HG03097 (cell line): ENCODE results near the gene PSPC1.

ENCODE experiments used
- ATAC-seq: cut with Tn5 transposase; IDR thresholded peaks from one replicate; pipeline ENCODE4 v1.9.1; 2021; ENCODE audit not compliant: unreplicated experiment, low FRiP score

PSPC1 gene

DNA sequence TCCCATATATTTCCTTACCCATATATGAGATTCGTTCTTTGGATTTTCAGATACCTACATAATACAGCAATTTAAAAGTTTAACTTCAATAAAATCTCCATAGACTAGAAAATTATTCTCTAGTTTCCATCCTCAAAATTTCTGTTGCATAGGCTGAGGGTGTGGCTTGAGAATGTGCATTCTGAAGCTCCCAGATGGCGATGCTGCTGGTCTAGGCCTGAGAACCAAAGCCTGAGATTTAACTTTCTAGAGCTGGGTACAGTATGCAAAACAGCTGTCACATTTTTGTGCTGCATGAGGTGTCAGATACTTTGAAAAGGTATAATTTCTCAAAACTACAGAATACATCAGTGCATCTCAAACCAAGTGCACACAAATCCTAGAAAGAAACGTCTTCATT lies 106.6 kb downstream of the PSPC1 start:
- ATAC-seq, result no peak

DNA sequence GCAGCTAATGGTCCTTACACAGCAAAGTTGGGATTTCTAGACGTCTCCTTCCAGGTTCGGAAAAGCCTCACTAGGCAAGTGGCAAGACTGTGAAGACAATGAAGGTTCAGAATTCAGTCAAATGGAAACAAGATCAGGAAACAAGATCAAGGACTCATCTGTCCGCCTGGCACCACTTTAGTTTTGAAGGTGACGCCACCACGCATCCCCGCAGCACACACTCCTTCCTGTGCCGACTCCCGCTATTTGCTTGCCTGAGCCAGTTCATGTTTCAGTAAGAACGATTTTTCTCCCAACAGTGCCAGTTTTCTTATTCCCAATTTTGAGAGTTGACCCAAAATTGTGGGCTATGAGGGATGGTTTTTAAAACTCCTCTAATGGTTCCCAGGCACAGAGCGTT lies 107.8 kb downstream of the PSPC1 start:
- no peak for ATAC-seq

DNA sequence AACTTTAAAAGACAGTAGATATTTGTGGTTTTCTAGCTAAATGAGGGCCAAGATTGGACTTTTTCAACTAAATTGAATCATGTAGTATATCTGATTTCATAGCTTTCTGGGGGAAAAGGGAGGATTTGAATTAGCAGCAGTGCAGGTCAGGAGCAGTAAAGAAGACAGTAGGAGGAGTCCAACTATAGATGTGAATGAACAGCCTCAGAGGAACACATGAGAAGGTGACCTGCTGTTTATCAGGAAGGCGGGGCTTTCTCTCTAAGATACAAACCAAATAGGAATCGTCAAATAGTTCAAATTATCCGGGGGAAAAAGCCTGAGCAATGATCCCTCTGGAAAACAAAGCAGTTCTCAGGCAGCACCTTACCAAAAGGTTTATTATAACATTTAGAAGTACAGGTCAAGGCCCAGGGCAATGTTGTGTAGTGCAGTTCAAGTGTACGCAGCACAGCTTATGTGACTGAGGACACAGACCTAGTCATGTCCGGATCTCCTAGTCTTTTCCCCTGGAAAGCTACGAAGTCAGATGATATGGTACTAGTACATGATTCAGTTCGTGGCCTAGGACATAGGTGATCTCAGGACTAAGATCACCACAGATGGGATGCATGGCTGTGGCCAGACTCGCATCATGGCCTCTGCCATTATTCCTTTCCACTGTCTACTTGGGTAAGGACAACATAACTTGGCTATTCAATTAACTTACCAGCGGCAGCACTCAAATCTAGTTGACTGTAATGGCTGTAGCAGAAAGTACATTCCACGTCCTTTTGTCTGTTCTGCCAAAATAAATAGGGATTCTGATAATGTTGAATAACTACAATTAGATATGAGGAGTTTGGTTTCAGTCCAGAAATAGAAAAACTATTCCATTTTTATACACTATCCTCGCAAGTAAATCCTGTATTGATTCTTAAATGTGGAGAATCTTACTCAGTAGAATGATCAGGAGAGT lies 109.0 kb downstream of the PSPC1 start:
- ATAC-seq, result no peak

DNA sequence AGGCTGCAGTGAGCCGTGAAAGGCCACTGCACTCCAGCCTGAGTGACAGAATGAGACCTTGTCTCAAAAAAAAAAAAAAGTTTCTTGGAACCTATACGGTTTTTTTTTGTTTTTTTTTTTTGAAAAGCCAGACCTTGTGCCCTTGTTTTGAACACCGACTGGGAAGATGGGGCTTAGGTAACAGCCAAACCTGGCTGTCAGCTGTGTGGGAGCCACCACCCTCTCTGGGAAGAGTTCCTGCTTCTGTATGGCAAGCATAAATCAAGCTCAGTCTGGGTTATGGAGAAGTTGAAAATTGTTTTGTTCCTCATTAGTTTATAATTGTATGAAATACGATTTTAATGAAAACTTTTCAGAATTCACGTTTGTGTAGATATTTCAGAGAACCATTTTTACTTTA lies 109.8 kb downstream of the PSPC1 start:
- no peak for ATAC-seq

DNA sequence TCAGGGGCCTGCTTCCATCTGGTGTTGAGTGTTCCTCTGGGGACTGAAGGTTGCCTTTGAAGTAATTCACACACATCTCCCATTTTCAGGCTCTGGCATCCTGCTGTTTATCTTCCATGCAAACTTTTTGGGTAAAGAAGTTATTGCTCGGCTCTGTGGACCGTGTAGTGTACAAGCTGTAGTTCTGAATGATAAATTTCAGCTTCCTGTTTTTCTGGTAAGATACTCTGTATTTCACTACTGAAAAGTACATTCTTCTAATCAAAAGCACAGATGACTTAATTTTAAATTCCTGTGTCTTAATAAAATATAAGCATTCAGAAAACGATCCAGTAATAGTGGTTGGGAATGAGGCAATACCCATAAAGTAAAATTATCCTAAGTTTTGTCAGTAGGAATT lies 112.6 kb downstream of the PSPC1 start:
- no peak for ATAC-seq

DNA sequence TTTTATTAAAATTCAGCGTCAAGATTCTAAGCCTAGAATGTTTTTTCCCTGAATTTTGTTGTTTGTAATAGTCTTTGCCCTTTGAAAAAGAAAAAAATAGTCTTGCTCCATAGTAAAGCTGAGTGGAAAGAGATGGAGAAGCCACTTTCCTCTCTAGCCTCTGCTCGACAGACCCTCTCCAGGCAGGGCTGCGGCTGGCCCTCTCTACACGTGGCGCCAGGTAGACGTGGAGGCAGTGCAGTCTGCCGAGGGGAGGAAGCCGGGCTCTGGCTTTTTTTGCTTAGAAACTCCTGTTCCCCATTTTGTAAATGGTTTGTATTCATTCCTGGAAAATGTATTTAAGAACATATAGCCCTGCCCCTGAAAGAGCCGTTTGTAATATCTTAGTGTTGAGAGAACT lies 114.0 kb downstream of the PSPC1 start:
- ATAC-seq, result no peak

DNA sequence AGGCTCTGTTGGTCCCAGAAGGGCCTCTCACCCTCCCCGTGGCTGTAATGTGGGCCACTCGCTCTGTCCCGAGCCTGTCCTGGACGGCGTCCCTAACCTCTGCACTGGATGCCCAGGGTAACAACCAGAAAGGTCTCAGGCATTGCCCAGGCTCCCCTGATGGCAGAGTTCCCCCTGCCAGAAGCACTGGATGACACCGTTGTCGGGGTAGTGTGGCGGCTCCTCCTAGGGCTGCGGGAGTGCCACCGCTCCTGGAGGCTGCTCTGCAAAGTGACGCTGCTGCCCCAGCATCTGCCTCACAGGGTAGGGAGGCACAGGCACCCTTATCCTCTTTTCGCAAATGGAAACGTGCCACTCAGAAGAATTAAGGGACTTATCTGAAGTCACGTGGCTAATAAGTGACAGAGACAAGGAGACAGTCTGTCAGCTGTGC lies 117.3 kb downstream of the PSPC1 start:
- no peak for ATAC-seq

DNA sequence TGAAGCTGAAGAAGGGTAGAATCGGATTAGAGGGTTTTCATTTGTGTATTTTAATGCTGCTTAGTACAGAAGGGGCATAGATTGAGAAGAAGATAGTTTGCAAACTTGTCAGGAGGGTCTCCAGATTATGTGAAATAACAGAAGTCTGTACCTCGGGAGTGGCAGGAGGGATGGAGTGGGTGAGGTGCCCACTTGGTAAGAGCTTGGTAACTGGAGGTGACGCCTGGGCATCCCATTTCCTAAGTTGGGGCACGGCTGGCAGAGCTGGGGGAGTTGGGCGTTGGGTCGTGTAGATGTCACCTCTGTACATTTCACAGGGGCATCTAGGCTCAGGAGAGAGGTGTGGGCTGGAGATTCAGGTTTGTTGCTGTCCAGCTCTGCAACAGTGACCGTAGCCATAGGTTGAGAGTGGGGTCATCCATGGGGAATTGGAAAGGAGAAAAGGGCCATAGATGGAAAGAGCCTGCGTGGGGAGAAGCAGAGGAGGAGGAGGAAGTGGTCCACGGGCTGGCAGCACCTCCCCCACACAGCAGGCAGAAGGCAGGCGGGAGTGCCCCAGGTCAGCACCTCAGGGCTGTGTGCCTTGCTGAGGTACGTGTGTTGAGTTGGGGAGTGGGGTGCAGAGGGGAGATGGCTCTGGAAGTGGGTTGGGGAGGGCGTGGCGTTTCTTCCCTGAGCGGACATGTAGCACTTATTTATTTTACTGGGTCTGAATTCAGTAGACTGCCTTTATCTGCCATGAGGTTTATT lies 118.1 kb downstream of the PSPC1 start:
- ATAC-seq, result no peak

DNA sequence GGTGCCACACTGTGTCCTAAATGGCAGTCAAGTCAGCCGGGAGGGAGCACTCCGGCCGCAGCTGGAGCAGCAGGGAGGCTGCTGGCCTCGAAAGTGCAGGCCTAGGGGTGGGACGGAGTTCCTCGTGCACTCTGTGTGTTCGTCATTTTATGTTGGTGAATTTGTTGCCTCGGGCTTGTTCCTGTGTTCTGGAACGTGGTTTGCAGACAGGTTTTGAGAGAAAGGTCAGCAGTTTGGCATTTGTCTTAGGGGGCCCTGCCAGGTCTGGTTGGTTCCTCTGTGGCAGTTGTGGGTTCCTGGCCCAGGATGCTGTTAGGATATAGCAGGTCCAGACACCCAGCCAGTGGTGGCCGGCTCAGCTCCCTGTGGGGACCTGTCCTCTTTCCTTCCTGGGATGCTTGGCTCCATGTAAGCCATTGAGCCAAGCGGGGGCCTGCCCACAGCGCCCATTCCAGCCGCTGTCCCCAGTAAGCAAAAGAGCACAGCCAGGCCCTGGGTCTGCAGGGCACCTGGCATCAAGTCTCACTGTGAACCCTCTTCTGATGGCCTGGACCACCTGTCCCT lies 119.2 kb downstream of the PSPC1 start:
- ATAC-seq, result no peak

DNA sequence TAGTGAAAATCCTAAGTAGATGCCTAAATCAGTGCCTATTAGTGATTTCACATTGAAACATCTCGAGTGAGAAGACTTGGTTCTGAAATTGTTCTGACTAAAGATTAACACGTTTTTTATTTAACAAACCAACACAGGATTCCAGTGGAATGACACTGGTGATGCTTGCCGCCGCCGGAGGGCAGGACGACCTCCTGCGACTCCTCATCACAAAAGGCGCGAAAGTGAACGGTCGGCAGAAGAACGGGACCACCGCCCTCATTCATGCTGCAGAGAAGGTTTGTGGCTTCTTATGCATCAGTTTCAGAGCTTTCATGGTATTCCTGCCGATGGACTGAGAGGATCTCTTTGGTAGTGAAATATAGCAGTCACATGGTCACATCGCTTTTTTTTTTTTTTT lies 121.2 kb downstream of the PSPC1 start:
- ATAC-seq, result no peak

DNA sequence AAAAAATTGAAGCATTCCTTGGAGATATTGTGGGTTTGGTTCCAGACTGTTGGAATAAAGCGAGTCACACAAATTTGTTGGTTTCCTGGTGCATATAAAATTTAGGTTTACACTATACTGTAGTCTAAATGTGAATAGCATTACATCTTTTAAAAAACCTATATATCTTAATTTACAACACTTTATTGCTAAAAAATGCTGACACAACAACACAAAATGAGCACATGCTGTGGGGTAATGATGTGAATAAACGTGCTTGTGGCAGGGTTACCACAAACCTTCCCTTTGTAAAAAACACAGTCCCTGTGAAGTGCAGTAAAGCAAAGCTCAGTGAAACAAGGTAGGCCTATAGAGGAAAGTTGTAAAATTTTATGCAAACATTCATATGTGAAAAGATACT lies 121.6 kb downstream of the PSPC1 start:
- ATAC-seq, result no peak

DNA sequence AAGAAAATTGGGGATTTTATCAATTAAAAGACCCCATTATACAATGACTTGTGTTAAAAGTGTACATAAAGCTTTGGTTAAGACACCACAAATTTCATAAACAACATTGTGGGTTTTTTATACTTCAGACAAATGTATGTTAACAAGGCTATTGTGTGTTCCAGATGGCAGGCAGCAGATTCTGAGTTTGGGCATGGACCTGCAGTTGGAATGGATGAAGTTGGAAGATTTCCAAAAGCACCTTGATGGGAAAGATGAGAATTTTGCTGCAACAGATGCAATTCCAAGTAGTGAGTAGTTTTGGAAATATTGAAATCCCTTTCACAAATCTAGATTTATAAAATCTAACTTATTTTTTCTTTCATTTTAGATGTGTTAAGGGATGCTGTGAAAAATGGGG lies 123.9 kb downstream of the PSPC1 start:
- ATAC-seq, result no peak

DNA sequence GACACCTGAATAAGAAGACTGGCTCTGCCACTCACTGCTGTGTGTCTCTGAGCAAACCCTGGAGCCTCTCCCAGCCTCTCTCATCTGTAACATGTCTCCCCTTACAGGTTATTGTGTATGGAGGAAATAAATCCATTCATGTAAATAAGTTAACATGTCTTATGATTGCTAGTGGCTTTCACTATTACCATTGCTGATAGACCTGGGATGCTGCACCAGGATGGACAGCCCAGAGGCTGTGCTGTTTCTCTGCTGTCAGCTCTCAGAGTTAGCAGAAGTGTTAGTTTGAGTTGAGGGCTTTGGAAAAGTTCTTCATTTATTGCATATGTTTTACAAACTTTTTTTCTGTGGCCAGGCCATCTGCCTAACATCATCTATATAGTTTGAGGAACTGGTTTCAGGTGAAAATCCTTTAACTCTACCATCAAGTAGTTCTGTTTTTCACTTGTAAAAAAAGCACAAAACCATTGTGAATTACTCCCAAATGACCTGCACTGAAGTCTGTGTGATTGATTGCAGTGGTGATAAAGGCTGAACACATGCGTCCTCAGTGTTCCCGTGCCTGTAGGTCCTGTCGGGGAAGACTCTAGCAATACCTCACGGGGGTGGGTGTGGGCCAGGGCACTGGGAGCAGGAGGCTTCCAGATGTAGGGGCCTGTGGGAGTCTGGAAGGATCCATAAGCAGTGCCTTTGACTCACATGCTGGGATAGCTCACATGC lies 124.7 kb downstream of the PSPC1 start:
- no peak for ATAC-seq
